Trophoblast cell (in vitro differentiated cells and primary cell): ENCODE data around the gene STARD5. TPM values are rescaled to one million over a fixed set of nuclear protein-coding genes. Genes with fewer than 3 reads are reported as not detected.

Source experiments
- DNase-seq, 2 donors: peaks; one replicate each; pipeline ENCODE4 v3.0.0-alpha.2; 2016
- H2AFZ ChIP-seq: 2 replicates; pipeline ENCODE4 v1.6.1; 2013; ENCODE audit warnings: low read length, moderate library complexity, mild to moderate bottlenecking; ENCODE audit not compliant: insufficient read depth, poor library complexity
- H2AK5ac ChIP-seq: 2 replicates; pipeline ENCODE4 v1.6.1; 2013; ENCODE audit warnings: mild to moderate bottlenecking, low read length
- H2BK120ac ChIP-seq: 2 replicates; pipeline ENCODE4 v1.6.1; 2013; ENCODE audit warnings: low read length, mild to moderate bottlenecking, moderate library complexity; ENCODE audit not compliant: insufficient read depth, poor library complexity
- H2BK12ac ChIP-seq: 2 replicates; pipeline ENCODE4 v1.6.1; 2013; ENCODE audit warnings: mild to moderate bottlenecking, low read length, moderate library complexity
- H2BK5ac ChIP-seq: 2 replicates; pipeline ENCODE4 v1.6.1; 2013; ENCODE audit warnings: low read length, low read depth, moderate library complexity, mild to moderate bottlenecking; ENCODE audit not compliant: poor library complexity
- H3K14ac ChIP-seq: 2 replicates; pipeline ENCODE4 v1.6.1; 2013; ENCODE audit warnings: mild to moderate bottlenecking, low read length
- H3K18ac ChIP-seq: 2 replicates; pipeline ENCODE4 v1.6.1; 2013; ENCODE audit warnings: mild to moderate bottlenecking, low read length
- H3K23ac ChIP-seq: 2 replicates; pipeline ENCODE4 v1.6.1; 2013; ENCODE audit warnings: low read length
- H3K27ac ChIP-seq: 2 replicates; pipeline ENCODE4 v1.5.1; 2013; ENCODE audit warnings: low read depth, mild to moderate bottlenecking, inconsistent platforms, low read length, moderate library complexity
- H3K27me3 ChIP-seq: 2 replicates; pipeline ENCODE4 v1.6.1; 2013; ENCODE audit warnings: inconsistent platforms, mild to moderate bottlenecking, low read length, moderate library complexity; ENCODE audit not compliant: insufficient read depth
- H3K36me3 ChIP-seq, 2 experiments: 1 replicate in 1 of 2; 2 replicates in 1 of 2; pipeline ENCODE4 v1.6.1; 2013; ENCODE audit warnings: low read length in 2 of 2, mild to moderate bottlenecking in 2 of 2, moderate library complexity in 1 of 2; ENCODE audit not compliant: insufficient read depth in 2 of 2, control insufficient read depth in 1 of 2
- H3K4ac ChIP-seq: 2 replicates; pipeline ENCODE4 v1.6.1; 2013; ENCODE audit warnings: low read depth, mild to moderate bottlenecking, low read length, moderate library complexity
- H3K4me1 ChIP-seq, 2 experiments: 1 replicate in 1 of 2; 2 replicates in 1 of 2; pipeline ENCODE4 v1.6.1; 2013; ENCODE audit warnings: low read length in 2 of 2, mild to moderate bottlenecking in 2 of 2, moderate library complexity in 1 of 2; ENCODE audit not compliant: insufficient read depth in 2 of 2, control insufficient read depth in 1 of 2
- H3K4me2 ChIP-seq: 2 replicates; pipeline ENCODE4 v1.6.1; 2013; ENCODE audit warnings: inconsistent platforms, mild to moderate bottlenecking, low read length, moderate library complexity
- H3K4me3 ChIP-seq: 2 replicates; pipeline ENCODE4 v1.5.1; 2013; ENCODE audit warnings: mild to moderate bottlenecking, low read depth, low read length, inconsistent platforms
- H3K79me1 ChIP-seq: one replicate; pipeline ENCODE4 v1.6.1; 2013; ENCODE audit warnings: low read length
- H3K79me2 ChIP-seq: 2 replicates; pipeline ENCODE4 v1.6.1; 2013; ENCODE audit warnings: low read length, mild to moderate bottlenecking; ENCODE audit not compliant: control insufficient read depth, insufficient read depth, poor library complexity
- H3K9ac ChIP-seq: 2 replicates; pipeline ENCODE4 v1.6.1; 2013; ENCODE audit warnings: mild to moderate bottlenecking, low read length
- H3K9me3 ChIP-seq: 2 replicates; pipeline ENCODE4 v1.6.1; 2013; ENCODE audit warnings: low read depth, mild to moderate bottlenecking, control low read depth, inconsistent platforms, low read length; ENCODE audit not compliant: insufficient read depth
- H4K12ac ChIP-seq: 2 replicates; pipeline ENCODE4 v1.6.1; 2013; ENCODE audit warnings: low read depth, mild to moderate bottlenecking, low read length, moderate library complexity
- H4K8ac ChIP-seq: 2 replicates; pipeline ENCODE4 v1.6.1; 2013; ENCODE audit warnings: low read depth, mild to moderate bottlenecking, low read length, moderate library complexity
- H4K91ac ChIP-seq: one replicate; pipeline ENCODE4 v1.6.1; 2013; ENCODE audit warnings: low read depth, mild to moderate bottlenecking, low read length, moderate library complexity
- WGBS: extraction: QIAGEN DNeasy Blood & Tissue Kit; methylation state at CpG from one replicate; pipeline ENCODE4 v1.1.7; 2013; ENCODE audit warnings: missing lambda C conversion rate; ENCODE audit not compliant: insufficient read length, insufficient coverage; ENCODE audit errors: extremely low coverage; 5-methylcytosine and 5-hydroxymethylcytosine counted together
- polyA plus RNA-seq: library from polyadenylated mRNA; stranded (reverse); fragments of 200-250 nt; gene quantifications from 2 replicates; pipeline ENCODE4 v1.2.3, GENCODE V29; 2013

Gene STARD5
- polyA plus RNA-seq, result 2.6 and 2.7 TPM in 2 replicates

GRCh38 chr15:81323944-81324881, at the start of gene STARD5:
Gene STARD5 (minus strand): TSS chr15:81324141. CDS start chr15:81324099, 42 bp downstream.
- Histone ChIP-seq H3K27me3 (no peaks in the 10 kb centered on the region), H3K14ac (peak within 1 kb of the TSS; percentile 59), H2BK5ac (no peak within 1 kb of the TSS), H3K9ac (peak within 1 kb of the TSS; percentile 18), H3K4me3 (peak within 1 kb of the TSS; percentile 81), H3K18ac (peak within 1 kb of the TSS; percentile 72), H3K23ac (no peak within 1 kb of the TSS), H2AFZ (peak within 1 kb of the TSS; percentile 97), H3K27ac (no peak within 1 kb of the TSS), H4K8ac (peak within 1 kb of the TSS; percentile 86), H4K12ac (peak within 1 kb of the TSS; percentile 68), H2BK12ac (no peak within 1 kb of the TSS), H2AK5ac (no peak within 1 kb of the TSS), H3K4me1 (peaks cover 0 to 7% of the 10 kb centered on the region in 2 experiments), H2BK120ac (no peak within 1 kb of the TSS), H3K9me3 (no peaks in the 10 kb centered on the region), H3K79me1 (peaks cover 2% of the 10 kb centered on the region), H3K79me2 (peaks cover 2% of the 10 kb centered on the region), H4K91ac (no peak within 1 kb of the TSS), H3K4ac (peak within 1 kb of the TSS; percentile 23), H3K4me2 (peak within 1 kb of the TSS; percentile 91), H3K36me3 (peaks cover 0 to 9% of the 10 kb centered on the region in 2 experiments)
- DNase-seq, result peak; percentile 99 to 100
- no CpG with 5 or more reads among the region's 67 CpGs for WGBS

- Histone ChIP-seq H3K14ac (no peak overlapping the region), H4K12ac (no peak overlapping the region), H3K9me3 (no peaks in the 10 kb centered on the region), H4K91ac (no peak overlapping the region), H3K79me1 (no peaks in the 10 kb centered on the region), H3K9ac (no peak overlapping the region), H2BK5ac (no peak overlapping the region), H2AFZ (no peak overlapping the region), H4K8ac (no peak overlapping the region), H3K36me3 (no peaks in the 10 kb centered on the region), H3K23ac (no peak overlapping the region), H3K4ac (no peak overlapping the region), H3K4me2 (no peak overlapping the region), H2BK12ac (no peak overlapping the region), H2AK5ac (no peak overlapping the region), H3K18ac (no peak overlapping the region), H2BK120ac (no peak overlapping the region), H3K4me3 (no peak overlapping the region), H3K27me3 (no peaks in the 10 kb centered on the region), H3K4me1 (no peaks in the 10 kb centered on the region), H3K27ac (no peak overlapping the region), H3K79me2 (no peaks in the 10 kb centered on the region)
- peak in 1 of 2 donors; percentile 40 for DNase-seq
- no CpG with 5 or more reads among the region's 5 CpGs for WGBS
Measured at GRCh38 chr15:81373176-81373575, 49.2 kb upstream of the STARD5 start.

- WGBS, result no CpG with 5 or more reads among the region's 3 CpGs
- no peak overlapping the region for H3K4me3 ChIP-seq
Measured at GRCh38 chr15:81372575-81372974, 48.6 kb upstream of the STARD5 start.

GRCh38 chr15:81363718-81364500, 40.0 kb upstream of the STARD5 start:
- peaks cover 2% of the 10 kb centered on the region for H3K9me3 ChIP-seq
- no peak overlapping the region for H3K27ac ChIP-seq
- no peak overlapping the region for H3K4me2 ChIP-seq
- no peaks in the 10 kb centered on the region for H3K79me1 ChIP-seq
- no peak overlapping the region for H3K14ac ChIP-seq
- H3K18ac ChIP-seq, result no peak overlapping the region
- H4K91ac ChIP-seq, result no peak overlapping the region
- H3K23ac ChIP-seq, result no peak overlapping the region
- H2BK5ac ChIP-seq, result no peak overlapping the region
- H2BK120ac ChIP-seq, result no peak overlapping the region
- H4K8ac ChIP-seq, result no peak overlapping the region
- no peaks in the 10 kb centered on the region for H3K36me3 ChIP-seq
- no peaks in the 10 kb centered on the region for H3K4me1 ChIP-seq
- WGBS, result no CpG with 5 or more reads among the region's 5 CpGs
- no peak overlapping the region for H3K9ac ChIP-seq
- H2AFZ ChIP-seq, result no peak overlapping the region
- H3K4me3 ChIP-seq, result no peak overlapping the region
- H4K12ac ChIP-seq, result no peak overlapping the region
- H2AK5ac ChIP-seq, result no peak overlapping the region
- no peaks in the 10 kb centered on the region for H3K79me2 ChIP-seq
- peak in 1 of 2 donors; percentile 60 for DNase-seq
- no peak overlapping the region for H2BK12ac ChIP-seq
- no peaks in the 10 kb centered on the region for H3K27me3 ChIP-seq
- no peak overlapping the region for H3K4ac ChIP-seq

More at GRCh38 chr15:81372575-81372974, 48.6 kb upstream of the STARD5 start:
- Histone ChIP-seq H4K8ac (no peak overlapping the region), H3K4me2 (no peak overlapping the region), H4K91ac (no peak overlapping the region), H3K18ac (no peak overlapping the region), H3K27ac (no peak overlapping the region), H3K14ac (no peak overlapping the region), H2BK12ac (no peak overlapping the region), H4K12ac (no peak overlapping the region), H3K27me3 (no peaks in the 10 kb centered on the region), H3K9ac (no peak overlapping the region), H2BK120ac (no peak overlapping the region), H2AK5ac (no peak overlapping the region), H3K4me1 (no peaks in the 10 kb centered on the region), H3K36me3 (no peaks in the 10 kb centered on the region), H3K4ac (no peak overlapping the region), H3K79me2 (no peaks in the 10 kb centered on the region), H3K9me3 (no peaks in the 10 kb centered on the region), H3K23ac (no peak overlapping the region), H2AFZ (no peak overlapping the region), H2BK5ac (no peak overlapping the region), H3K79me1 (no peaks in the 10 kb centered on the region)
- DNase-seq, result peak; percentile 86 to 94
